Measurements from ENCODE around the gene GCSAM. TPM values are rescaled to one million over a fixed set of nuclear protein-coding genes. Genes with fewer than 3 reads are reported as not detected.
"Not testable (repeated sequence)": the region's sequence is repeated elsewhere in the genome, so short reads cannot be mapped to it uniquely, and the experiment has no call there.

GCSAM gene

GRCh38 chr3:112084980-112085705 lies 47.9 kb downstream of the GCSAM start:
- Histone ChIP-seq H3K4me1 (ENCODE audit: control insufficient read depth, insufficient read depth, low read length) (peaks cover 19% of the 10 kb centered on the region), H3K9ac (ENCODE audit: low read depth, low read length) (no peak overlapping the region), H3K27me3 (ENCODE audit: control insufficient read depth, insufficient read depth, low read length) (no peaks in the 10 kb centered on the region), H3K4me2 (ENCODE audit: low read length) (no peak overlapping the region), H3K36me3 (ENCODE audit: insufficient read depth, low read length) (no peaks in the 10 kb centered on the region), H3K4me3 (ENCODE audit: low read length) (no peak overlapping the region), H3K9me3 (replicated peaks; ENCODE audit: low read length) (no peaks in the 10 kb centered on the region)

DNA sequence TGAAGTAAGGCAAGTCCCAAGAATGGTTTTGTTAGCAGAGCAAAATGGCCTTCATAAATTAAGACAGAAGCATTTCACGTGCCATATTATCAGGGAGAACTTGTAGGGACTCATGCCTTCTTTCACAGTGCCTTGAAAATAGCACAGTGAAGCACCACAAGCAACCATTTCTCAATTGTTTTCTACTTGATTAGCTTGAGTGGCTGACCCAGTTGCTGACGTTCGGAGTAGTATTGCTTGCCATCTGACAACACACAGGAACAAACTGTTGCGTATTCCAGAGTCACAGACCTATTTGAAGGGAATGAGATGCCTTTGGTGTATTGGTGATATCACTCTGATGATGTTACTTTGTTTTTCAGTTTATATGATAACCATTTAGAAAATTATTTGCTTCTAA lies 49.8 kb downstream of the GCSAM start:
- H3K9ac ChIP-seq (ENCODE audit: low read depth, low read length) = no peak overlapping the region
- H3K4me2 ChIP-seq (ENCODE audit: low read length) = no peak overlapping the region
- peaks cover 19% of the 10 kb centered on the region for H3K4me1 ChIP-seq (ENCODE audit: control insufficient read depth, insufficient read depth, low read length)
- H3K4me3 ChIP-seq (ENCODE audit: low read length) = no peak overlapping the region
- H3K9me3 ChIP-seq (replicated peaks; ENCODE audit: low read length) = no peaks in the 10 kb centered on the region
- H3K27me3 ChIP-seq (ENCODE audit: control insufficient read depth, insufficient read depth, low read length) = no peaks in the 10 kb centered on the region
- H3K36me3 ChIP-seq (ENCODE audit: insufficient read depth, low read length) = no peaks in the 10 kb centered on the region

GRCh38 chr3:112078125-112079083 lies 54.6 kb downstream of the GCSAM start:
- H3K9ac ChIP-seq (ENCODE audit: low read depth, low read length) = no peak overlapping the region
- H3K4me1 ChIP-seq (ENCODE audit: control insufficient read depth, insufficient read depth, low read length) = peaks cover 23% of the 10 kb centered on the region
- no peaks in the 10 kb centered on the region for H3K36me3 ChIP-seq (ENCODE audit: insufficient read depth, low read length)

DNA sequence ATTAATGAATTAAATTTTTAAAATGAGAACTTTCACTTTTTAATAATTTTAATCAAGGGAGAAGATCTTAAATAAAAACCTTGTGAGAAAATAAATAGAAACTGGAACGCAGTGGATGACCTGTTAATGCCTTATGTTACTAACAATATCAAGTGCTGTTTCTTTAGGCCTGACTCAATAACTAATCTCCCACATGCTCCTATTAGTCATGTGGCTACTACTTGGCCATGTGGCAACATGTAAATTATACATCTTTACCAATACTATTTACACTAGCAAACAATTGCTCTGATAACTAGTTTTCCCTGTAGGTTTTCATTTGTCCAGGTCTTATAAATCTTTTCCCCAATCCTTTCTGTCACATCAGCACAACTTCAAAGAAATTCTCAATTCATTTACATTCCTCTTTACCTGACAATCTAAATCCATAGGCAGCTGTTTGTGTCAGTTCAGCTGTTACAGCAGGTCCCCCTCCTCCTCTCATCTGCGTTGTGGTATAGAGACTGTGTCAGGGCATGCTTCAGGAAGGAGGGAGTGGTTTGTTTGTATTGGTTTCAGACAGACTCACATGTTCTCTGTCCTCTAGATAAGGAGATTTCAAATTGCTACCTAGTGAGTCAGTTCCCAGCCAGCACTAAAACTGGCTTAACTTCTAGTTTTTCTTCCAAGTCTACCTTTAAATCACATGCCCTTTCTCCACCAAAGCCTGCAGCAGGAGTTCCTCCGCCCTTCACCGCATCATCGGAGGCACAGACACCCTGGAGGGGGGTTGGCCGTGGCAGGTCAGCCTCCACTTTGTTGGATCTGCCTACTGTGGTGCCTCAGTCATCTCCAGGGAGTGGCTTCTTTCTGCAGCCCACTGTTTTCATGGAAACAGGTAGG lies 58.2 kb downstream of the GCSAM start:
- peaks cover 23% of the 10 kb centered on the region for H3K4me1 ChIP-seq (ENCODE audit: control insufficient read depth, insufficient read depth, low read length)
- H3K36me3 ChIP-seq (ENCODE audit: insufficient read depth, low read length) = no peaks in the 10 kb centered on the region
- H3K27me3 ChIP-seq (ENCODE audit: control insufficient read depth, insufficient read depth, low read length) = no peaks in the 10 kb centered on the region
- H3K4me2 ChIP-seq (ENCODE audit: low read length) = peak overlapping the region; percentile 69
- no peaks in the 10 kb centered on the region for H3K9me3 ChIP-seq (replicated peaks; ENCODE audit: low read length)
- peak overlapping the region; percentile 47 for H3K4me3 ChIP-seq (ENCODE audit: low read length)
- H3K9ac ChIP-seq (ENCODE audit: low read depth, low read length) = peak overlapping the region; percentile 64

More at GRCh38 chr3:112078125-112079083, 54.6 kb downstream of the GCSAM start:
- Histone ChIP-seq H3K4me3 (ENCODE audit: low read length) (no peak overlapping the region), H3K4me2 (ENCODE audit: low read length) (no peak overlapping the region), H3K27me3 (ENCODE audit: control insufficient read depth, insufficient read depth, low read length) (no peaks in the 10 kb centered on the region), H3K9me3 (replicated peaks; ENCODE audit: low read length) (no peaks in the 10 kb centered on the region)

DNA sequence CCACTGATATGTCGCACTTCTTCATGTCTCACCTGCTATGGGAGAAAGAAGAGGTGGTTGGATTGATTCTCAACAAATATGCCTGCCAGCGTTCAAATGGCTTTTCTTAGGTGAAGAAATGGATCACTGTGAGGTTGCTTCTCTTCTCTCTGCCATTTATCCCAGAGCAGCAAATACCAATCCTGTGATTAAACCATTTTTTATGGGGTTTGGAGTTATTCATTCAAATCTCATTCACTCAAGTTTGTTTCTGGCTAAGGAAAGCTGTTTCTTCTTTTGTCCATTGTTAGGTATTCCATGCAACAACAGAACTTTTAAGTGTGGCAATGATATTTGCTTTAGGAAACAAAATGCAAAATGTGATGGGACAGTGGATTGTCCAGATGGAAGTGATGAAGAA lies 59.0 kb downstream of the GCSAM start:
- no peaks in the 10 kb centered on the region for H3K36me3 ChIP-seq (ENCODE audit: insufficient read depth, low read length)
- H3K9ac ChIP-seq (ENCODE audit: low read depth, low read length) = peak overlapping the region; percentile 64
- H3K9me3 ChIP-seq (replicated peaks; ENCODE audit: low read length) = no peaks in the 10 kb centered on the region

DNA sequence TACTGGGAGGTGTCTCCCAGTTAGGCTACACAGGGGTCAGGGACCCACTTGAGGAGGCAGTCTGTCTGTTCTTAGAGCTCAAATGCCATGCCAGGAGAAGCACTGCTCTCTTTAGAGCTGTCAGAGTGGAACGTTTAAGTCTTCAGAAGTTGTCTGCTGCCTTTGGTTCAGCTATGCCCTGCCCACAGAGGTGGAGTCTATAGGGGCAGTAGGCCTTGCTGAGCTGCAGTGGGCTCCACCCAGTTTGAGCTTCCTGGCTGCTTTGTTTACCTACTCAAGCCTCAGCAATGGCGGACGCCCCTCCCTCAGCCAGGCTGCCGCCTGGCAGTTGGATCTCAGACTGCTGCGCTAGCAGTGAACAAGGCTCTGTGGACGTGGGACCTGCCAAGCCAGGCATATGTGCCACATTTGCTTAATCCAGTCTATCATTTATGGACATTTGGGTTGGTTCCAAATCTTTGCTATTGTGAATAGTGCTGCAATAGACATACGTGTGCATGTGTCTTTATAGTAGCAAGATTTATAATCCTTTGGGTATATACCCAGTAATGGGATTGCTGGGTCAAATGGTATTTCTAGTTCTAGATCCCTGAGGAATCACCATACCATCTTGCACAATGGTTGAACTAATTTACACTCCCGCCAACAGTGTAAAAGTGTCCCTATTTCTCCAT lies 60.5 kb downstream of the GCSAM start:
- H3K4me3 ChIP-seq (ENCODE audit: low read length) = not testable (repeated sequence)

More for the DNA sequence above, 59.0 kb downstream of the GCSAM start:
- H3K4me1 ChIP-seq (ENCODE audit: control insufficient read depth, insufficient read depth, low read length) = peaks cover 23% of the 10 kb centered on the region
- H3K4me3 ChIP-seq (ENCODE audit: low read length) = peak overlapping the region; percentile 47
- no peaks in the 10 kb centered on the region for H3K27me3 ChIP-seq (ENCODE audit: control insufficient read depth, insufficient read depth, low read length)
- peak overlapping the region; percentile 69 for H3K4me2 ChIP-seq (ENCODE audit: low read length)

More for the DNA sequence above, 60.5 kb downstream of the GCSAM start:
- peaks cover 23% of the 10 kb centered on the region for H3K4me1 ChIP-seq (ENCODE audit: control insufficient read depth, insufficient read depth, low read length)
- not testable (repeated sequence) for H3K9ac ChIP-seq (ENCODE audit: low read depth, low read length); H3K36me3 ChIP-seq (ENCODE audit: insufficient read depth, low read length); H3K27me3 ChIP-seq (ENCODE audit: control insufficient read depth, insufficient read depth, low read length); H3K4me2 ChIP-seq (ENCODE audit: low read length); H3K9me3 ChIP-seq (replicated peaks; ENCODE audit: low read length)

Small RNA genes within 50 kb of the gene (small RNA-seq; reads per million reads assigned to genes)
- gene MIR567 = not detected

All from skeletal muscle satellite cell (primary cell).